Ishikawa (cell line): Measurements from ENCODE around the gene NUP133.
A peak's percentile ranks its signal among the peaks of the same experiment; 100 is the strongest.

Experiments
- CEBPB ChIP-seq: IDR thresholded peaks from 2 replicates; pipeline ENCODE4 v1.6.1; 2012
- CREB1 ChIP-seq: IDR thresholded peaks from 2 replicates; pipeline ENCODE4 v1.6.1; 2012; ENCODE audit warnings: low read depth
- EGR1 ChIP-seq: IDR thresholded peaks from 2 replicates; pipeline ENCODE4 v1.6.1; 2012
- EP300 ChIP-seq: IDR thresholded peaks from 2 replicates; pipeline ENCODE4 v1.6.1; 2012; ENCODE audit warnings: borderline replicate concordance
- FOXM1 ChIP-seq: IDR thresholded peaks from 2 replicates; pipeline ENCODE4 v1.6.1; 2012; ENCODE audit warnings: low read depth, borderline replicate concordance
- NFIC ChIP-seq: IDR thresholded peaks from 2 replicates; pipeline ENCODE4 v1.6.1; 2012
- RAD21 ChIP-seq: IDR thresholded peaks from 2 replicates; pipeline ENCODE4 v1.6.1; 2012; ENCODE audit warnings: low read depth
- REST ChIP-seq: IDR thresholded peaks from 2 replicates; pipeline ENCODE4 v1.6.1; 2012; ENCODE audit warnings: low read depth, mild to moderate bottlenecking
- TAF1 ChIP-seq: IDR thresholded peaks from 2 replicates; pipeline ENCODE4 v1.6.1; 2012; ENCODE audit warnings: low read depth, mild to moderate bottlenecking
- TCF12 ChIP-seq: IDR thresholded peaks from 2 replicates; pipeline ENCODE4 v1.6.1; 2012; ENCODE audit warnings: low read depth
- TEAD4 ChIP-seq: IDR thresholded peaks from 2 replicates; pipeline ENCODE4 v1.6.1; 2012
- YY1 ChIP-seq: IDR thresholded peaks from 2 replicates; pipeline ENCODE4 v1.6.1; 2012; ENCODE audit warnings: low read depth
- ZBTB7A ChIP-seq: IDR thresholded peaks from 2 replicates; pipeline ENCODE4 v1.6.1; 2012; ENCODE audit warnings: low read depth
- TF ChIP-seq, protein P1 (sequence below): IDR thresholded peaks from 2 replicates; pipeline ENCODE4 v1.6.1; 2012
- TF ChIP-seq, protein P2 (sequence below): IDR thresholded peaks from 2 replicates; pipeline ENCODE4 v1.6.1; 2012

The NUP133 gene

GRCh38 chr1:229526695-229527094, 18.6 kb upstream of the NUP133 start:
- TF ChIP-seq YY1 (no peak), ZBTB7A (no peak), NFIC (no peak), TAF1 (no peak), EP300 (no peak), TEAD4 (no peak), REST (no peak), EGR1 (no peak), CREB1 (no peak), TCF12 (no peak), RAD21 (no peak), CEBPB (no peak)
- TF ChIP-seq, protein P1, sequence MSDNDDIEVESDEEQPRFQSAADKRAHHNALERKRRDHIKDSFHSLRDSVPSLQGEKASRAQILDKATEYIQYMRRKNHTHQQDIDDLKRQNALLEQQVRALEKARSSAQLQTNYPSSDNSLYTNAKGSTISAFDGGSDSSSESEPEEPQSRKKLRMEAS, result no peak

DNA sequence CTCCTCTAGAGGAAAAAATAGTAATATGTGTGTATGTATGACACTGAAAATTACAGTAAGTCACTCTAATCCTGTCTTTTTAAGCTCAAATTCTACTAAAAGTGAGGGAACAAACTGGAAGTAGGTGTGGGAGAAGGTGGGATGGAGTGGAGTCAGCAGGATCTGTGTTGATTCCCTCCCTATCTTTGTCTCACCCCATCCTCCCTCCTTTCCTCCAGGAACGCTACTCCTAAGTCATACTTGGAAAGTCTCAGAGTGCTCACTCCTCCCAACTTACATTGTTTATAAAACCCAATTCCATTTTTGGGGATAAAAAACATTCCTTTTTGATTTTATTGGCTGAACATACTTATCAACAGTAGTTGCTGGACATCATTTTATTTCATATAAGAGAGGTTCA, 14.9 kb upstream of the NUP133 start:
- TF ChIP-seq YY1 (no peak), FOXM1 (no peak), EP300 (no peak), RAD21 (no peak), CEBPB (no peak), TCF12 (no peak), ZBTB7A (no peak), EGR1 (no peak), TEAD4 (no peak), NFIC (no peak), CREB1 (no peak), REST (no peak), TAF1 (no peak)
- TF ChIP-seq, protein P2, sequence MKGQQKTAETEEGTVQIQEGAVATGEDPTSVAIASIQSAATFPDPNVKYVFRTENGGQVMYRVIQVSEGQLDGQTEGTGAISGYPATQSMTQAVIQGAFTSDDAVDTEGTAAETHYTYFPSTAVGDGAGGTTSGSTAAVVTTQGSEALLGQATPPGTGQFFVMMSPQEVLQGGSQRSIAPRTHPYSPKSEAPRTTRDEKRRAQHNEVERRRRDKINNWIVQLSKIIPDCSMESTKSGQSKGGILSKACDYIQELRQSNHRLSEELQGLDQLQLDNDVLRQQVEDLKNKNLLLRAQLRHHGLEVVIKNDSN, result no peak
- TF ChIP-seq, protein P1, result no peak

DNA sequence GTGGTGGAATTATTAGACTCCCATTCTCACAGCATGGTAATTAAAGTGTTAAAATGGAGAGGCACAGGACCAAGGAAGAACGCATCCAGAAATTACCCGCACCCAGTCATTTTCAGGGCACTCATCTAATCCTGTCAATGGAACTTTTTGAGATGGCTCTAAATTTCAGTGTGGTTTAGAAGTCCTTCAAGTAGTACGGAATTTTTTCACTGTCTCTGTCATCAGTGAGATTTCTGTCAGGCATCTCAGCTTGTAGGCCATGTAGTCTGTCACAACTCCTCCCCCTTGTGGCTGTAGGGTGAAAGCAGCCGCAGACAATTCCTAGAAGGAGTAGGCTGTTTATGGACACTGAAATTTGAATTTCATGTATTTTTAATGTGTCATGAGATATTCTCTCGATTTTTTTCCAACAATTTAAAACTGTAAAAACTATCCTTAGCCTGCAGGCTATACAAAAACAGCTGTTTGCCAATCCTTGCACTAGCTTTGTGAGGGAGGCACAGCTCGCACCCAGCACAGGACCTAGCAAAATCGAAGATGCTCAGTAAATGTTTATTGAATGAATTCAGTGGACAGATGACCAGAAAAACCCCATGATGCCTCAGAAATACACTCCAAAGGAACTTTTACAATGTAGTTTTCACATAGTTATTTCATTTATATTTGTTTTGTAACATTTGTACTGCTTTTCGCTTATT, 6.6 kb upstream of the NUP133 start:
- no peak for TF ChIP-seq CREB1
- peak; percentile 68 for TF ChIP-seq RAD21

- TF ChIP-seq, protein P1, result no peak
- TF ChIP-seq YY1 (no peak), REST (no peak), RAD21 (no peak), NFIC (no peak)
These were observed 1.4 kb upstream of the NUP133 start for GRCh38 chr1:229509576-229509975.

DNA sequence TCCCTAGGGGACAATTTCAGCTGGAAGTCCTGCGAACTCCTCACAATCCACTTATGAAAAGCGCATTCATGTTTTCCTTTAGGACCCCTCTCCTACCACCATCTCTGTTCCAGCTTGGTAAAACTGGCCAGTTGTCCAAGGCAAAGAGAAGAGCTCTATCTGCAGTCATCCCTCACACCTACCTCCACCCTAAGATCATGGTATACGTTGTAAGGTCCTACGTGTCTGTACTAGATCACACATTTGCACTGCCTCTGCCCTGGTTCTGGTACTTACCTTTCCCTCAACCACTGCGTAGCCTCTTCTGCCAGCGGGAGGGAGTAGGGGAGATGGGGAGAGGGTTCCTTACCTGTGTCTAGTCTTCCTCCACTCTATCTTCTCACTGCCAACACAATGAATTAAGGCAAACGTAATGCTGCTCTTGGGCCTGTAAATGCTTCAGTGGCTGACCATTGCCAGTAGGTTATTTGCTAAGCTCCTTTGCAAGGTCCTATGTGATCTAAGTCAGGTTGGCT, 739 bp upstream of the NUP133 start:
- TF ChIP-seq CREB1, result no peak
- no peak for TF ChIP-seq EP300
- TF ChIP-seq FOXM1, result no peak
- TF ChIP-seq, protein P1, result no peak
- TF ChIP-seq TAF1, result no peak
- no peak for TF ChIP-seq TCF12
- no peak for TF ChIP-seq ZBTB7A
